NCI-H2171 (cell line): ENCODE measurements around the gene CACNB3.
A peak's percentile ranks its signal among the peaks of the same experiment; 100 is the strongest.

Source experiments
- DNase-seq: peaks from one replicate; lab custom pipeline; 2025; lab: John Stamatoyannopoulos, UW

CACNB3 gene

DNA sequence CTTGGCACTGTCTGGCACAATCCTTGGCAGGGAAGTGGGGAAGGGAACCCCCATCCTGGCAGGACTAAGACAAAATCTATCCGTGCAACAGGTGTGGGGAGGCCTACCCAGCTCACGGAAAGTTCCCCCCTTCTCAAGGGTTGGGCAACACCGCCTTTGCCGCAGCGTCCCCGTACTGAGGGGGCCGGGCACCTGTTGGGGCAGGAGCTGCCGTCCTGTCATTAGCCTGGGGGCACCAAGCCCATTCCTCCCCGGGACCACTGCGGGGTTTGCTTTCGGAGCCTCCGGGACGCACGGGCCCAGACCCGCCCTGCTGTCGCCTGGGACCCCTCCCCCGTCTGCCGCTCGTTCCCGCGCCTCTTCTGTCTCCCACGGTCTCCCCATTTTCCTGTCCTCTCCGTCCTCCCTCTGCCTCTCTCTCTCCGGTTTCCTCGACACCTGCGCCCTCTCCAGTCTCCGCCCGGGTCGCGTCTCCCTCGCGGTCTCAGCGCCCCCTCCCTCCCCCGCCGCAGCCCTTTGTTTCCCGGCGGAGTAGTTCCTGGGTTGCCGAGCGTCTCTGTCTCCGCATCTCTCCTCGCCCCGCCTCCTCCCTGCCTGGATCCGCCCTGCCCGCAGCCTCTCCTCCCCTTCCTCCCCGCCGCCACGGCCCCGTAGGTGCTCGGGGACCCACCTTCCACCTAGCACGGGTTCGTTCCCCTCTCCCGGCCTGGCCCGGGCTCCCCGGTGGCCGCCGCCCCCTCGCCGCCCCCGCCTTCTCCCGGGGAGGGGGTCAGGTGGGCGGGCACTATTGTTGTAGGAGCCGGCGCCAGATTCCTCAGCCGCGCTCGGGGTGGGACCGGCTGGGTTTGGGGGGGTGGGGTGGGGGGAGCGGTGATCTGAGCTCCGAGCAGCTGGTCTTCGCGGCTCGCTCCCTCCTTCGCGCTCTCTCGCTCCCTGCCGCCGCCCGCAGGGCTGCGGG, at the start of gene CACNB3:
CACNB3 (plus strand) TSS at position 624 of the 958 bp plus-strand sequence. CDS start 434 bp downstream, outside the sequence.
- peak; percentile 90 for DNase-seq

DNA sequence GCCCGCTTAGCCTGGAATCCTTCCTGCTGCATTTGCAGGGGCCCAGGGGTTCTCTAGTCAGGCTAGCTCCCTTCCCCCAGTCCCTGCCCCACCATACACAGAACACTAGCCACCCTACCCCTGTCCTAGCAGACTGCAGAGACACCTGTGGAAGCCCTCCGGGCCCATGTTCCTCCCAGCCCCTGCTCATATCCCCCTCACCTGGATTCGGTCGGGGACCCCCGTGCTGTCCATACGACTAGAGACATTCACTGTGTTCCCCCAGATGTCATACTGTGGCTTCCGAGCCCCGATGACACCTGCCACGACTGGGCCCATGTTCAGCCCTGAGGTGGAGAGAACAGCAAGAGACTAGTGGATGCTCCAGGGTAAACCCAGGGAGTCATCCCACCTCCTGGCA, 49.6 kb upstream of the CACNB3 start:
- no peak for DNase-seq

DNA sequence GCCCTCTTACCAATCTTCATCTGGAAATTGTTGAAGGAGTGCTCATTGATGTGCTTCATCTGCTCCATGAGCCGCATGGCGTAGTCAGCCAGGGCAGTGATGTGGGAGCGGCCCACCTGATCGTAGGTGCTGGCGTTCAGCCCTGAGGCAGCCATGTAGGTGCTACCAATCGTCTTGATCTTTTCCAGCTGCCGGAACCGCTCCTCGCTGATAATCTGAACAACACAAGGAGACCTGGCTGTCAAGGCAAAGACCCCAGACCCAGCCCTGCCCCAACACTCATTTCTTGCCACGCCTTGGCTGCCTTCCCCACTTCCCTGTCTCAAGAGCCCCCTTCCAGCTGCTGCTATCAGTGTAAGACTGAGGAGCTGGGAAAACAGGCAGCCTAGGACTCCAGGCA, 47.5 kb upstream of the CACNB3 start:
- no peak for DNase-seq

DNA sequence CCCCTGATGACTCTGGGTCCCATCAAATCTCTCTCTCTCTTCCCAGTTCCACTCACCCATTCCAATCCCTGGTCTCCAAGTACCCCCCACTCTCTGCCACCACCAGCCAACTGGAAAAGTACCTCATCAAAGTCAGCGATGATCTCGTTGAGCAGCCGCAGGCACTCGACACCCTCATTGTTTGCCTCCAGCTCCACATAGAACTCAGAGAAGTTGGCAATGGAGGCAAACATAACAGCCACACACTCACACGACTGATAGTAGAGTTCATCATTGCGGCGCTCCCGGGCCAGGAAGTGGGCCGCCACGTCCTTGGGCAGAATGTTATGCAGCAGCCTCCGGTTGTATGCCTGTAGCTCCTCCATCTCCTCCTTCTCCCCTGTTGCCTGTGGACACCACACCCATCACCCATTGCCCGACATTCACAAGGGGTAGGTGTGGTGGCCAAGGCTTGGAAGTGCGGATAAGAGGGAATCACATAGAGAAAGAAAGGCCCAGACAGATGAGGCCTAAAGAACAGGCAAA, 46.6 kb upstream of the CACNB3 start:
- DNase-seq, result no peak

DNA sequence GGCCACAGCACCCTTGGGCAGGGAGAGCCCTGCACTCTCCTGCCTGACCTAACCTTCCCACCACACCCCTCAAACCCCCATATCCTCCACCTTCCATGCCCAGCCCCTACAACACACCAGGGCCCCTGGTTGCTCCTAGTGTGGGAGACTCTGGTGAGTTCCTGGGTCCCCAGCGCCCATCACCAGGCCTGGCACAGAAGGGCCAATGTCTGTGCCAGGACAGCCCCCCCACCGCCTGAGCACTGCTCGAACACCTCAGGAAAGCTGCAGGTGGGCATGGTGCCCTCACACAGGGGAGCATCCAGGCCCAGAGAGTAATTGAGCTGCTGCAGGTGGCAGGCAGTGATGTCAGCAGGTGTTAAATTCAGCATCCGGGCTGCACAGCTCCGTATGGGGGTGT, 44.6 kb upstream of the CACNB3 start:
- no peak for DNase-seq

DNA sequence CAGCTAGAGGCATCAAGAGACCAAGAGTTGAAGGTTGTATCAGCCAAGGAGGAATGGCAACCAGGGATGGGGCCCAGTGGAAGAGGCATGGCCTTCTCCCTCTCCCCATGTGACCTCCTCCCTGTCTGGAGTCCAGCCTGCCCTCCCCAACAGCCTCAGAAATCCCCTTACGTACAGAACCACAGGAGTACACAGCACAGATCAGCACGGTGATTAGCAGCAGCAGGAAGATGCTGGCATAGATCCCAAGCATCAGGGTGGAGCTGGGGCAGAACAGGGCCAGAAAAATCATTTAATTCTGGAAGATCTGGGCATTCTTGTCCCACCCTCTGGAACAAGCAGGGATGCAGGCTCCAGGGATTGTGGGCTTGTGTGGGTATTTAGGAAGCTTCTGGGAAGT, 43.8 kb upstream of the CACNB3 start:
- DNase-seq, result no peak

DNA sequence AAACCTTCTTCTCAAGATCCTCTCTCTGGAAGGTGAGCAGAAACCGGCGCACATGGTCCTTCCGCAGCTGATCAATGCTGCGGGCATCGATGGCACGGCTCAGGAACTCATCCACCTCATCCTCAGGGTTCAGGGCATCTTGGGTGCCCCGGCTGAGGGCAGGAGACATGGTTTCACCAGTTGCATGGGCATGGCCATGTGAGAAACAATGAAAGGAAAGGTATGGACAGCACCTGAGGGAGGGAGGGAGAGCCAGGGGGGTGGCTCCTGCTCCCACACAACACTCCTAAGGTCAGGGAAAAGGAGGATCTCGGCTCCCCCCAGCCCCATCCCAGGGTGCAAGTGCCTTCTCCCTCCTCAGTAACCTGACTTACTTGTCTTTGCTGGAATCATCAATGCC, 43.0 kb upstream of the CACNB3 start:
- DNase-seq, result no peak

DNA sequence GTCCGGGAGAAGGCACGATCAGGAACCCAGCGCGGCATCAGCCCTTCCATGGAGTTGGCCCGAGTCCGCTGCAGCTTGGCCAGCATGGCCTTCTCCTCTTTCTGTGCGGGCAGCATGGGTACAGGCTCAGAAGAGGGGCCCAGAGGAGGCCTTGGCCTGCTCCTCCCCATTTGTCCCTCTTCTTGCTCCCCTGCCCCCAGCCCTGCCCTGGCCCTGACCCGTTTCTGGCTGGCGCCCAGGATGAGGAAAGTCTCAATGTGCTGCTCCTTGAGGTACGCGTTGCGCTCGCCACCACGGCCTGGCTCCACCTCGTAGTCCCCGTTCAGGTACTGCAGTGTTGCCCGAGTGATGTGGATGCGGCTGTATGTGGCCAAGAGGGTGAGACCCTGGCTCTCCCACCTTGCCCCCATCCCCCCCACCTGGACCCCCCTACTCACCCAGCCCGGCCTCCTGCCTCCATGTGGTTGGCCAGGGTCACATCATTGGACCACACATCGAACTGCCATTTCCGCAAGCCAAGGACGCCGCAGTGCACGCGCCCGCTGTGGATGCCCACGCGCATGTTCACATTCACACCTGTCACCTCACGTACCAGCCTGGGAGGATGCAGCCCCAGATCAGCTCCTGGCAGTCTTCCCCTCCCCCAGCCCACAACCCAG, 42.2 kb upstream of the CACNB3 start:
- DNase-seq, result no peak

DNA sequence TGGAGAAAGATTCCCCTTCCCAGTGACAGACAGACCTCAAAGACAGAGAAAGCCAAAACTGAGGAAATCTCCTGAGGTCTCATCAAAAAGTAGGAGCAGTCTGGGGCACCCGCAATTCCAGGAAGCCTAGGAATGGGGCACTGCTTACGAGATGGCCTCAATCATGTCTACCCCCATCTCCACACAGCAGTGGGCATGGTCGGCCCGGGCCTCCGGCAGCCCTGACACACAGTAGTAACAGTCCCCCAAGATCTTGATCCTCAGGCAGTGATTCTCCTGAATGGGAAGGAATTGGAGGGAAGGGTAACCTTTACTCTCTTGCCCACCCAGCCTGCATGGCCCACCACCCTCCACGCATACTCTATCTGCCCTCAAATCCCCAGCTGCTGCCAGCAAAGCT, 41.3 kb upstream of the CACNB3 start:
- DNase-seq, result no peak

DNA sequence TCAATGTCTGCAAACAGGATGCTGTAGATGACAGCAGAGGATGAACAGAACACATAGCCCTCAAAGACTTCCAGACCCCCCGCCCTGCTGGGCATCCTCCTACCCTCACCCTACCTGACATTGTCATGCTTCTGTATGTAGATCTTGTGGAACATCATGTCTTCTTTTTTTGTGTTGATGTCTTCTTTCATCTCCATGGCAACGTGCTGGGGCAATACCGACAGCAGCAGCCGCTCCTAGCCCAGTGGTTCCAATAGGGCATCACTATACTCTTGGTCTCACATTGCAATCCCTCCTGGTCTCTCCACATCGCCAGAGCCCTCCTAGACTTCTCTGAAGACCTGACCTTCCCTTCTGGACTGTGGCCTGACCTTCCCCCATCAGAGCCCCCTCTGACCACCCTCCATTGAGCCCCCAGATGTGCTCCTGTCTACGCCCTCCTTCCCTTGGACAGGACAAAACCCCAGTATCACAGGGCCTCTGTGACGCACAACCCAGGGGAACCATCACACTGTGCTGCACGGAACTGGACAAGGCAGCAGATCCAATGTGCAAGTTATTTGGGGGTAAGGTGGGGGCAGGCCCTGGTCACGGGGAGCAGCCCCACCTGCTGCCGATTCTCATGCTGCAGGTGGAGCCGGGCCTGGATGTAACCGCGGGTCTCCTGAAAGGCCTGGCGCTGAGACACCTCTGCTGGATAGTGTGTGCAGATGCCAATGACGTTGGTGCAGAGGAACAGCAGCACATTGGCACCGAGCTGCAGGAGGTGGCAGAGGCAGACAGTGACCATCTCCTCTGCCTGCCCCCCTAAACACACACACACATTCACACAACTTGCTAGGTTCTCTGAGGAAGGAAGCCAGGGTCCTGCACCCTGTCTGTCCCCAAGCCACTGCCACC, 40.5 kb upstream of the CACNB3 start:
- no peak for DNase-seq

DNA sequence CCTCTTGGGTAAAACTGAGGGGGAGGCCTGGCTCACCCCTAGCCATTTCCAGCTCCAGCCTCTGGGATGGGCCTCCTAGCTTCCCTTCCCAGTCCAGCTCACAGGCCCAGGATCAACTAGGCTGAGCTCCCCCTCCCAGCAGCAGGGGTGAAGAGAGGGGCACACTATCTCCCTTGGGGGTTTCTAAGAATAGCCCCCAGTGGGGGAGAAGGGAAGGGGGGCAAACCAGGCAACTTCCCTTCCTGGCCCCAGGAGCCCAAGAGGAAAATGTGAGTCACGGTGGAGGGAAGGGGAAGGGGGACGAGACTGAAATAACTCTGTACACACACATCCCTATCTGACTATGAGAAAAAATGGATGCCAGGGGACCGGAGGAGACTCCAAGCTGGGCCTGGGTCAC, 38.4 kb upstream of the CACNB3 start:
- DNase-seq, result no peak

DNA sequence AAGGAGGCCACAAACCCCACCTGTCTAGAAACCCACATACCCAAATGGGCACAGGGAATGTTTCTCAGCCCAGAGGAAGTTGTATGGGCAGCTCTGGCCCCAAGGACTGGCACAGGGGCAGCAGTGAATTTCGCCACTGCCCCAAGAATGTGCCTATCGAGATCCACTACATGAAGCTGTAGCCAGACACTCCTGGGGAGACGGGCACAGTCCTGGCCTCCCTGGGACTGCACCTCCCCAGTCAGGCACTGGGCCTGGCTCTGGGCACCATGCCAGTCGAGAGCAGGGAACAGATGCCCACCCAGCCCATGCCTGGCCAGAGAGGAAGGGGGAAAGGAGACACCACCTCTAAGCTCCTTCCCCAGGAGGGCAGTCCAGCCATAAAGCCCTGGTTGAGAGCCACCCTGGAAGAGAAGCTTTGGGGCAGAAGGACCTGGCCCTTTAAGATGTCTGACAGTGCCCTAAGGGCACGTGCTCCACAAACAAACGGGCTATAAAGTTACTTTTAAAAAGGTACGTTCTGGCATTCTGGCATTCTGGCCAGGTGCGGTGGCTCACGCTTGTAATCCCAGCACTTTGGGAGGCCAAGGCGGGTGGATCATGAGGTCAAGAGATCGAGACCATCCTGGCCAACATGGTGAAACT, 37.8 kb upstream of the CACNB3 start:
- DNase-seq, result no peak

DNA sequence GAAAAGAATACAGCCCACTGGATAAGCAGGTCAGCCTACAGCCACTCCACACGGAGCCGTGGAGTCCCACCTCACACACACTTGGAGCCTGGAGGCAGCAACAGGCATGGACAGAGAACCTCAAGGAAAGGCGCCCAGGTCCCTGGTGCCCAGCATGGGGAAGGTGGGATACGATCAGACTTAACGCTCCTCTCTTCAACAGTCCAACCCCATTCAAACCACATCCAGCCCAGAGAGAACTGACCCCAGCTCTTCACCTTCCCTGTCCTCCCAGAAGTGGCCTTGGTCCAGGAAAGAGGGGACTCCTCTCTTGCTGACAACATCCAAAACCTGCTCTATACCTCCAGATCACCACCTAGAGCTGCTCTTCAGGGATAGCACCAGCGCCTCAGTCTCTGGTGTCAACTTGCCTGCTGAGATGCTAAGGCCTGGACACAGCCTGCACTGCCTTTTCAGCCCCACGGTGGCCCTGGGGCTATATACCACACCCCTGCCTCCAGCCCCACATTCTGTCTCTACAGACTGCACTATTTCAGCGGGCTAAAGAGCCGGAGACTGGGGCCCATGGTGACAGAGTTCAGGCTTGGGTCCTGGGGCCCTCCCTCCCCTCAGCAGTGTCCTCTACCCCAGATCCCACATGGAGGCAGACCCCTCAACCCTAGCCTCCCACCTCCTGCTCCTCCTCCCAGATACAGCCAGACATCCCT, 36.4 kb upstream of the CACNB3 start:
- no peak for DNase-seq

DNA sequence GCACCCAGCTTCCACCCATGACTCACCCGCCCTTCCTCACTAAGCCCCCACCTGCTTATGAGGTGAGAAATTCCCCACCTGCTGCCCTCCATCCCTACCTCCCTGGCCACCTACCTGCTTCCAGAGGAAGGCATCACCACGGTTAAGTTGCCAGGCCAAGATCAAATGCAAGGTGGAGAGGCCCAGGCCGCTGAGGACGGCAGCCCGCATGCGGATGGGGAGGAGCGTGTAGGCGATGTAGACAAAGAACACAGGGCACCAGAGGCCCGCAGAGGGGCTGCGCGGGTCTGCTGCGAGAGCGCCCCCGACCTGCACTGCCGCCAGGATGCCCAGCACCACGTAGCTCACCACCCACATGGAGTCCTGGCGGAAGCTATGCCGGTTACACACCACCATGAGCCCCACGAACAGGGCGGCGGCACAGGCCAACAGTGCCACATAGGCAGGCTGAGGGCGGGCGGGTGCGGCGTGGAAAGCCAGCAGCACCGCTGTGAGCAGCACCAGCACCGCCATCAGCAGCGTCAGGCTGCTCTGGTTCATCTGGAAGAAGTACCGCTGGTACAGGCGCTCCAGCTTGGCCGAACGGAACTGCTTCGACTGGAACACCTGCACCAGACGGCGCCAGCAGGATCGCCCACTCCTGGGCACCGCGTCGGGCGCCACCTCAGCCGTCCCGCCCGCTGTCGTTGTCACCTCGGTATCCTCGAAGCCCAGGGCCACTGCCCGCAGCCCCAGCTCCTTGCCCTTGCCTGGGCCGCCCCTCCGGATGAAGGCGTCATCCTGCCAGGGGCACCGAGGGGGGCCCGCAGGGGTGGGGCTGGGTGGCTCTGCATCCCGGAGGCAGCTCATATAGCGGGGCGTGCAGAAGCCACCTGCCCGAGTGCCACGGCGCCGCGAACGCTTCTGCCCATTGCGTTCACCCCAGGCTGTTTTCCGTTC, 35.6 kb upstream of the CACNB3 start:
- no peak for DNase-seq

DNA sequence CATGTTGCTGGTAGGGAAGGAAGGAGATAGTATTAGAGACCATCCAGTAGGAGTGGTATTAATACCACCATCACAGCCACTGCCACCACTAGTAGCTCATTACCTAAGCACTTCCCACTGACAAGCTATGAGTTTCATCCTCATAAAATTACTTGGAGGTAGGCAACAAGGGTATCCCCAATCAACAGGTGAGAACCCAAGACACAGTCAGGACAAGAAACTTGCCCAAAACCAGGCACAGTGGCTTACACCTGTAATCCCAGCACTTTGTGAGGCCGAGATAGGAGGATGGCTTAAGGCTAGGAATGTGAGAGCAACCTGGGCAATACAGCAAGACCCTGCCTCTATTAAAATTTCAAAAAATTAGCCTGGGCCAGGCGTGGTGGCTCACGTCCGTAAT, 34.9 kb upstream of the CACNB3 start:
- no peak for DNase-seq

DNA sequence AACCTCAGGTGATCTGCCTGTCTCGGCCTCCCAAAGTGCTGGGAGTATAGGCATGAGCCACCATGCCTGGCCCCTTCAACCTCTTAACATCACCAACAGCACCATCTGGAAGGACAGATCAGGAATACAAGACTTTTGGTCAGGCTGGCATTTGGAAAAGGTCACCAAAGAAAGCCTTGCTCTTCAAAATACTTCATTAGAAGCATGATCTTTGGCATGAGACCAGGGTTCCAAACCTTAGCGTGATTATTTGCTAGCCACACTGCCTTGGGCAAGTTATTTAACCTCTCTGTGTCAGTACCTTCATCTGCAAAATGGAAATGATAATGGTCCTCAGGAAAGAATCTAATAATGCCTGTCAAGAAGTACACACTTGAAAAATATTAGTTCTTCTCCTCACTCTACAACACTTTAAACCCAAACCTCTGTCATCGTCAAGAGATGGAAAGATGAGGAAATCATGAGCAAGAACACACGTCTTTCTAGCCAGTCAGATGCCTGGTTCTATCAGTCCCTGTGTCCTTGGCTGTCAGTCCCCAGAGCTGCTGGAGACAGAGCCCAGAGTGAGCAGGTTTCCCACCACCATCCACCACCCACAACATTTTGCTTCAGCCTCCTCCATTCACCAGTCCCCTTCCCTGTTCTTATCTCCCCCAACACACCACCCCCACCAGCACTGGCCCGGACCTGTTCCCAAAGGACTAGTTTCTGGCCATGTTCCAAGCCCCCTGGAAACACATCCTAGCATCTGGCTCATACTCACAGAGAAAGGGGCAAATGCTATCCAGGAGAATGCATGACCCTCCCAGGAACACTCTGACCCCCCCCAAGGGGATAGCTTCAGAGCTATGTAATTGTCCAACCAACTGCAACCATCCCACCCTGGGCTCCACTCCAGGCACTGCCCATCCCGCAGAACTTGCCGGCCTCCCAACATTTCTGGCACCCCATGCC, 31.4 kb upstream of the CACNB3 start:
- DNase-seq, result no peak

DNA sequence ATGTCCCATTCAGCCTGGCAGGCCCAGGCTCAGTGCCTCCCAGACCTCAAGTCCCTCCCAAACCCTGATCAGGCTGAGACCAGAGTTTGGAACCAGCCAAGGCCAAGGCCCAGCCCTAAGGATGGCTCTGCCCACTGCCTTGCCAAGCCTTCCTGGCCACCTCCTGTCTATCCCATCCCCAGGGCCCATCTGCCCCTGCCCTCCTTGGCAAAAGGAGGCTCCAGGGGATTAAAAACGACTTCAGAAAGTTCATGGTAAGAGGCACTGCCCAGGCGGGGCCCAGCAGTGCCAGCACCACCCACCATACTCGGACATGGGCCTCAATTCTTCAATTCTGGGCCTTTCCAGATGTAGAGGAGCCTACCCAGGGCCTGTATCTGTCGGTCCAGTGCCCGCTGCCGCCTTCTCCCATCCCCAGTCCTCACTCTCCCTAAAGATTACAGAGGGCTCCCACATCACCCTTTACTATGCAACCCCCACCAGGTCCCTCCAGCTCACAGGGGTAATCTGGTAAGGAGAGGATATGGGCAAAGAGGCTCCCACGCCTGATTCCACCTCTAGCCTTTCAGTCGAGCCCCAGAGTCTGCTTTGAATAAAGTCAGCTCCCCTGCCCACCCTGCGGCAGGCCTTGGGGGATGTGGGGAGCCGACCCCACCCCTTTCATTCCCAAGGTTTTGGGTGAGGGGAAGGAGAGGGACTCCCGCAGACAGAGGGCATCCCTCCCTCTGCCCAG, 30.3 kb upstream of the CACNB3 start:
- DNase-seq, result no peak

DNA sequence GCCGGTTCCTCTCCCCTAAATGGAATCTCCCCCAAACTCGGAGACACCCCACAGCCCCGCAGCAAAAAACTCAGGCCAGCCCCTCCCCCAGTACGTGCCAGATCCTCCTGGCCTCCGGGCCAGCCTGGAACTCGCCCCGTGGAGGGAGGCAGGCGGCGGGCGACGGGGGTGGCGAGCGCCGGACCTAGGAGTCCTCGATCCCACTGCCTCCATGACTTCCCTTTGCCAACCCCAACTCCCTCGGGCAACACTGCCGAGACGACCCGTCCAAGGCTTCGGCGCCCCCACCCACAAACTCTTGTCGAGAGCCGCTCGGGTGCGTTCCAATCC, 29.8 kb upstream of the CACNB3 start:
- DNase-seq, result no peak
